Ovary (tissue), 3 donors: Measurements from ENCODE around the gene PSMD13.

Experiments
- CTCF ChIP-seq, 3 donors: fragments of 450-650 bp in 2 of 3; fragments of 200-600 bp in 1 of 3; IDR thresholded peaks; one replicate each; pipeline versions ENCODE4 v1.5.1 to v1.8.0; 2016 to 2022; ENCODE audit warnings: antibody characterized with exemption in 3 of 3, mild to moderate bottlenecking in 1 of 3
- POLR2A ChIP-seq: fragments of 450-650 bp; IDR thresholded peaks from one replicate; pipeline ENCODE4 v1.6.1; 2017; ENCODE audit warnings: antibody characterized with exemption, mild to moderate bottlenecking, moderate library complexity
- donor health status: DM: no; HTN: no; CAD: no.

DNA sequence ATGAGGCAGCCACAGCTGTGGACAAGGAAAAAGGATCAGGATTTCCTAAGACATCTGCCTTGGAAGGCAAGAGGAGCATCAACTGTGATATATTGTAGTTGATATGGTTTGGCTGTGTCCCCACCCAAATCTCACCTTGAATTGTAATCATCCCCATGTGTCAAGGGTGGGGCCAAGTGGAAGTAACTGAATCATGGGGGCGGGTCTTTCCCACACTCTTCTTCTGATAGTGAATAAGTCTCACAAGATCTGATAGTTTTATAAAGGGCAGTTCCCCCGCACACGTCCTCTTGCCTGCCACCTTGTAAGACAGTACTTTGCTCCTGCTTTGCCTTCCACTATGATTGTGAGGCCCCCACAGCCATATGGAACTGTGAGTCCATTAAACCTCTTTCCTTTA, 19.1 kb upstream of the PSMD13 start:
- TF ChIP-seq CTCF (IDR thresholded peaks at IDR 0.05) (no peak), POLR2A (no peak)
